PC-3 (cell line): ENCODE data around the gene ASB14.

Source experiments
- EZH2 ChIP-seq: fragments of 300-600 bp; sonication (generic); IDR thresholded peaks from one replicate; pipeline ENCODE4 v1.6.1; 2017; ENCODE audit warnings: antibody characterized with exemption, mild to moderate bottlenecking, low read length; ENCODE audit not compliant: unreplicated experiment
- EZH2phosphoT487 ChIP-seq: fragments of 300-600 bp; sonication (generic); IDR thresholded peaks from 2 replicates; pipeline ENCODE4 v1.6.1; 2018; ENCODE audit warnings: mild to moderate bottlenecking, antibody characterized with exemption, low read length, borderline replicate concordance
- TF ChIP-seq, protein P1 (sequence below): fragments of 300-600 bp; sonication (generic); conservative IDR thresholded peaks from 2 replicates; pipeline ENCODE4 v1.5.1; 2017; ENCODE audit warnings: antibody characterized with exemption, low read depth, mild to moderate bottlenecking, low read length

DNA sequence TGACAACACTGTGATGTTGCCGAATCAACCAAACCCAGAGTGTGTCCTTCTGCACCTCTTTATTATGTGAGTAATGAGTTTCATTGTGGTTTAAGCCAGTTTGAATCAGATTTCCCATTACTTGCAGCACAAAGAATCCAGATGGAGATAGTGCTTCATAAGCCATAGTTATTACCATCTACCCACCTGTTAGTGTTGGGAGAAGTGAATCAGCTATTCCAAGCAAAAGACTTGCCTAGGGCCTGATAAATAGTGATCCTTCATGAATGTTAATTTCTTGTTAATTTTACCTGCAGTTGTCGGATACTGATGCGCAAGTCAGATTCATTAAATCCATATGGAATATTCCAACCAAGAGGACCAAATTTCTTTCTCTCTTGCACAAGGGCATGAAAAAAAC, 21.7 kb upstream of the ASB14 start:
- TF ChIP-seq, protein P1, sequence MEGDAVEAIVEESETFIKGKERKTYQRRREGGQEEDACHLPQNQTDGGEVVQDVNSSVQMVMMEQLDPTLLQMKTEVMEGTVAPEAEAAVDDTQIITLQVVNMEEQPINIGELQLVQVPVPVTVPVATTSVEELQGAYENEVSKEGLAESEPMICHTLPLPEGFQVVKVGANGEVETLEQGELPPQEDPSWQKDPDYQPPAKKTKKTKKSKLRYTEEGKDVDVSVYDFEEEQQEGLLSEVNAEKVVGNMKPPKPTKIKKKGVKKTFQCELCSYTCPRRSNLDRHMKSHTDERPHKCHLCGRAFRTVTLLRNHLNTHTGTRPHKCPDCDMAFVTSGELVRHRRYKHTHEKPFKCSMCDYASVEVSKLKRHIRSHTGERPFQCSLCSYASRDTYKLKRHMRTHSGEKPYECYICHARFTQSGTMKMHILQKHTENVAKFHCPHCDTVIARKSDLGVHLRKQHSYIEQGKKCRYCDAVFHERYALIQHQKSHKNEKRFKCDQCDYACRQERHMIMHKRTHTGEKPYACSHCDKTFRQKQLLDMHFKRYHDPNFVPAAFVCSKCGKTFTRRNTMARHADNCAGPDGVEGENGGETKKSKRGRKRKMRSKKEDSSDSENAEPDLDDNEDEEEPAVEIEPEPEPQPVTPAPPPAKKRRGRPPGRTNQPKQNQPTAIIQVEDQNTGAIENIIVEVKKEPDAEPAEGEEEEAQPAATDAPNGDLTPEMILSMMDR = no peak
- TF ChIP-seq EZH2phosphoT487 = no peak
- TF ChIP-seq EZH2 = no peak
